G401 (cell line): ENCODE data around the gene ADCY5. TPM values are rescaled to one million over a fixed set of nuclear protein-coding genes. Genes with fewer than 3 reads are reported as not detected.

ENCODE experiments used
- DNase-seq: peaks from one replicate; pipeline ENCODE4 v3.0.0-alpha.2; 2015; ENCODE audit warnings: low spot score
- in situ Hi-C: cut with HindIII; loops from 2 replicates; pipeline ENCODE4 v1.10.0; 2016; ENCODE audit warnings: low sequenced_read_pairs, mixed read lengths
- total RNA-seq: library from RNA; depleted of rRNA; stranded (reverse); fragments of >200 nt; shearing (Covaris generic); gene quantifications from 2 replicates; pipeline ENCODE4 v1.2.3, GENCODE V29; 2014

Gene ADCY5
- total RNA-seq, 1 experiment from 2014 or later: 0.07 TPM

DNA sequence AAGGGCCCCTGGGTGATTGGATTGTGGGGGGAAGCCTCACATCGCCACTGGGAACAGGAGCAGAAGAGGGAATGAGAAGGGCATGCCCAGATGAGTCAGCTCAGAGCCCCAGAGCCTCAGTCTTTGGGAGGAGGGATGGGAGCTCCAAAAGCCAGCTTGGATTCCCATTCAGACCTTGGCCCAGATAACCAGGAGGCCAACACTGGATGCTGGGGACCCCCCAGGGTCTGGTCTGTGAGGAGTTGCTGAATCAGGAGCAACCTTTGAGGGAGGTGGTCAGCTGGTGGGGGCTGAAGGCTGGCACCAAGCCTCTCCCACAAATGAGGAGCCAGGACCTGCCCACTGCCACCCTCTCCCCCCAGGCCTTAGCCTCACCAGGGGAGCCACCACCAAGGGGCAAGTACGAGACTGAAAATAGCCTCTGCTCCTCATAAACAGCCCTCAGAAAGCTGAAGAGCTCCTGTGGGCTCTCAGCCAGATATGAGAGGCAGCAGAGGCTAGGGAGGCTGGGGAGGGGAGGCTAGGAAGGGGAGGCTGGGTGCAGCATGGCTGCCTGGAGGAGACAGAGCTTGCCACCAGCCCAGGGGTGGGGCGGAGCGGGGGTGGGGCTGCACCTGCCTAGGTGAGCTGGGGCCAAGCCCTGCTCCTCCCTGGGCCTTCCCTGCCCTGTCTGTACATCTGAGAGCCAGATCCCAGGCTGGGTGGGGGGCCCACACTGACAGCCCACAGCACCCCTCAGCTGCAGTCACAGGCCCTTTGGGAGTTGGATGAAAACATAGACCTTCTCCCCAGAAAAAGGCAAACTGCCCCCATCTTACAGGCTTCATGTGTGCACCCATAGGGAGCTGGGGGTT lies 147.3 kb downstream of the ADCY5 start:
- in situ Hi-C loops: no loop called here
- DNase-seq: no peak

DNA sequence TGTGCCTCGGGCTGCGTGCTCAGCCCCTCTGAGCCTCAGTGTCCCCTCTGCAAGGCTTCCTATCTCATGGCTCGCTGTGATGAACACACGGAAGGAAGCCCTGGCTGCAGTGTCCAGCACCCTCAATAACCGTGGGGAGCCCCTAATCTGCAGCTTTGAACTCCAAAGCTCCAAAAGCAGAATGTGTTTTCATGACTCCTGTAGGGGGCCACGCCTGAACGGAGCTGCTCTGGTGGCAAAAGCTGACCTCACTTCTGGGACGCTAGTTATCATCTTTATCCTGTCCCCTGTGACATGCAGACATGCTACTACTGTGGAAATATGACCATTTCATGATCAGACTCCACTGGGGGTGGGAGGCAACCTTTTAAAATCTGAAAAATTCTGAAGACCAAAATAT lies 148.3 kb downstream of the ADCY5 start:
- DNase-seq: no peak
- in situ Hi-C loops: no loop called here

DNA sequence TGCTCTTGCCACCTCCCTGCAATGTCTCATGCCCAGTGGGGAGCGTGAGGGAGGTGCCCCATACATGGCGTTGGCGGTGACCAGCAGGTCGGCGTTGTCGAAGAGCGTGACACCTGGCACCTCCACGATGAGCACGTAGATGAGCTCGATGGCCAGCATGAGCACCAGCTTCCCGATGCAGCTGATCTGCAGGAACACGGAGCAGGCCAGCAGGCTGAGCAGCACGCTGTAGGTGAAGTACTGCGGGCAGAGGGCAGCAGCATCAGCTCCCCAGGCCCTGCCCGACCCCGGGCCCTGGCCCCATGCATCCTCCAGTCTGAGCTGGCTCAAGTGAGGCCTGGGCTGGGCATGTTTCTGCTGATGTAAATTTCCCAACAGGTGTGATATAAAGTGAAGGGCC lies 148.8 kb downstream of the ADCY5 start:
- DNase-seq: no peak
- in situ Hi-C loops: no loop called here

DNA sequence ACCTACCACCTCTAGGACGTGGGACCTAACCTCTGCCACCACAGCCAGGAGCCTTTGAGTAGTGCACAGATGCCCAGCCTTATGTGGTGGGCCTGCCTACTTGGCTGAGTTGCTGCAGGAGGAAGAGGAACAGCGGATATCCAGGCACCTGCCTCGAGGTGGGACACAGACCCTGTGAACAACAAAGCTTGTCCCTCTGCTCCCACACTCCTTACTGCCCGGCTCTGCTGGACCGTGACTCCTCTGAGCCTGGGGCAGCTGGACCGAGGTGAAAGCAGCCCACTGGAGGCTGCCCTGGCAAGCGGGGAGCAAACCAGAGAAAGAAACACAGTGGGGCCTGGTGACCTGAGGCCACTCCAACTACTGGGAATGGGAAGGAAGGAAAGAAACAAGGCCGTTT lies 149.3 kb downstream of the ADCY5 start:
- DNase-seq: no peak
- in situ Hi-C loops: no loop called here

DNA sequence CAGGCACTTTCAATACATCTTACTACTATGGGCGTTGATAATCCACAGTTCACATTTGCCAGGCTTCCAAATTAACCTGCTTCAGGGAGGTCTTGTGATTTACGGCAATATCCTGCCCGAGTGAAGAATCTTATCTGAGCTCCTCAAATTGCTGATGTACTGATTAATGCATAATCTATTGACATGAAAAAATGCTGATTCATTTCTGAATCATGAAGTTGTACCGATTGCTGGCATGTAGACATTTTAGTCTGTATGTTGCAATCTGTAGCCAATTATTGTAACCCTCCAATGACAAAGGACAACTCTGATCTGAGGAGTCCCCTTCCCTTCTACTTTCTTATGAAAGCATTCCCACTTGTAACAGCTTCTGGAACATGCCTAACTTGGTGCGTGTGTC lies 150.0 kb downstream of the ADCY5 start:
- in situ Hi-C loops: no loop called here
- no peak for DNase-seq

DNA sequence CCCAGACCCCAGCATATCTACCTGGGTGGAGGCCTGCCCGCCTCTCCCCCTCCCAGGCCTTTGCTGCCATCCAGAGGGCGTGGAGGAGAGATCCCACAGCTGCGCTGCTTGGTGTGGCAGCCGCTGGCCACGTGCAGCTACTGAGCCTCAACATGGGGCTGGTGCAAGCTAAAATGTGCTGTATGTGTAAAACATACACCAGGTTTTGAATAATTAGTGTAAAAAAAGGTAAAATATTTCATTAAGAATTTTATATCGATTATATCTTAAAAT lies 151.3 kb downstream of the ADCY5 start:
- no peak for DNase-seq
- in situ Hi-C loops: no loop called here

DNA sequence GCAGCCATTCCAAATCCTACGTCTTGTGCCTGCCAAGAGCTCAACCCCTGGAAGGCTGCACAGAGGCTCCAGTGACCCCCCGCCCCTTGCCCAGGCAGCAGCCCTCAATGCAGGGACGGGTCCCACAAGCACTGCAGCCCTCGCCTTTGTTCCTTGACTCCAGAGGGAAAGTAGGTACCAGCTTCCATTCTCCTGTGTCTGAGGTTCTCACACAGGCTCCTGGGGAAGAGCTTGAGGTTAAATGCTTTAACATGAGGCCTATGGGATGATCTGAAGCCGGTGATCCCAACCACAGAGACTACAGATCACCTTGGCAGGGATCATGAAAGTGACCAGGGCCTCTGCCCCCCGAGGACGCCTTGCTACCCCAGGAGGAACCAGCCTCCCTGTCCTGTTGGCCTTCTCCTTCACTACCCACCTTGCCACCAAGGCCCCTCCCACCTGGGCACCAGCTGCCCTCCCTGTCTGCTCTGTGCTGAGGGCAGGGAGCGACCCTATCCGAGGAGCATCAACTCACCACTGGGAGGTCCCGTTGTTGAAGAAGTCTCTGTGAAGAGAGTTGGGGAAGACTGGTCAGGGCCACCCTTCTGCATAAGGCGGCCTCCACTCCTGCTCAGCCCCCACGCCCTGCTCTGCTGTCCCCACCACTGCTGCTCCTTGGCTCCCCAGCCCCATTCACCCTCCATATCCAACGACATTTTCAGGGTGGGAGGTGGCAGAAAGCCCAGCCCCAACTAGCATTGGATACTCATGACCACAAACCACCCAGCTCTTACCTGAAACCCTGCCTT lies 151.9 kb downstream of the ADCY5 start:
- no peak for DNase-seq
- in situ Hi-C loops: no loop called here

DNA sequence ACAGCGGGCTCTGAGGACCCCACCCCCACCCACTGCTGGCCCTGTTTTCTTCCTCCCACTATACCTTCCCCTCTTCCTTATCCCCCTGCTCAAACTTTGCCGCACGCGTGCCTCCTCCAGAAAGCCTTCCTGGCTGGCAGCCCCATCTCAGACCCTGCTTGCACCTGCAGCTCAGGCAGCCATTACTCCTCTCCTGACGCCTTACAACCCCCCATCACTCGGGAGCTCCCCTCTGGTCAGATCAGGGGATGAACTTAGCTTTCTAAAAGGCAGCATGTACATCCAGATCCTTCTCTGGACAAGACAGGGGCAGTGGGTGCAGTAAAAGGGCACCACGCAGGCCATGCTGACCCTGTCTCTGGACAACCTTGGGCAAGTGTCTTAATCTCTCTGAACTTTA lies 152.6 kb downstream of the ADCY5 start:
- no peak for DNase-seq
- in situ Hi-C loops: no loop called here

DNA sequence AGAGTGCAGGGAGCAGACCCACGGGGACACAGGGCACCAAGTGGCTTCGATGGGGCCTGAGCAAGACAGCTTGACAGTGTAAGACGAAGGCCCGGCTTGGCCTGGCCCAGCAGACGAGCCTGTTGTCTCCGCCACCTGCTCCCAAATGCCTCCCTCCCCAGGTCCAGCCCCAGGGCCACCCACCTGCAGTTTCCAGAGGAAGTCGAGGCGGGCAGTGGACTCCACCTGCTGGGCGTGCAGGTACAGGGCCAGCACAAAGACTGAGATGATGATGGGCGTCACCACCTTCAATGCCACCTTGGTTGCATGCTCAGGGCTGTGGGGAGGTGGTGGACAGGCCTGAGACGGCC lies 153.0 kb downstream of the ADCY5 start:
- DNase-seq: no peak
- in situ Hi-C loops: no loop called here

DNA sequence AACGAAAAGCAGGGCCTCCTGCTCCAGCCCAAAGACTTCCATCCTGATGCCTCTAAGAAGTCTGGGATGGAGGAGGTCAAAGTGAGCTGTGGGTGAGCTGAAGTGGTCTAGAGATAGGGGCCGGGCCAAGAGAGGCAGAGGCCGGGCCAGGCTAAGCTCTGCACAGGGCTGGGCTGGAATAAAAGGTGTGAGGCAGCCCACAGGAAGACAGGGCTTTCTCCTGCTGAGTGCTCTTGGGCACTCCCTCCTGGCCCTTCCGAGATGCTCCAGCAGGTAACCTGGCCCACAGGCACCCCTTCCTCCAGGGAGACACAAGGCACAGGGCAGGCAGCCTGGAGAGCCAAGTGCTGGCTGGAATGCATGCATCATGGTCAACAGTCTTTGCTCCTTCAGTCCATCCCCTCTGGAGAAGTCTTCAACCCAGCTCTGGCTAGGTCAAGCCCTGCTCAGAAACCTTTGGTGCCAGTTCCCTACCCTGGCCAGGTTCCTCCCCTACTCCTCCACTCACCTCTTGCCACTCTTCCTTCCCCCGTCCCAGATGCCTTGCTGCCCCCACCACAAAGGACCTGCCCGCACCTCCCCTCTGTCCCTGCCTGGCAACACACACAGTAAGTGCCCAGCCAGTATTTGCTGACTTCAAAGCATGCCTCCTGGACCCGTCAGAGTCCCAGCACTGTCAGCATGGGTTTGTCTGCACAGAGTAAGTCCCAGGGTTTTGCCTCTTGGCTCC lies 153.6 kb downstream of the ADCY5 start:
- DNase-seq: no peak
- in situ Hi-C loops: no loop called here

DNA sequence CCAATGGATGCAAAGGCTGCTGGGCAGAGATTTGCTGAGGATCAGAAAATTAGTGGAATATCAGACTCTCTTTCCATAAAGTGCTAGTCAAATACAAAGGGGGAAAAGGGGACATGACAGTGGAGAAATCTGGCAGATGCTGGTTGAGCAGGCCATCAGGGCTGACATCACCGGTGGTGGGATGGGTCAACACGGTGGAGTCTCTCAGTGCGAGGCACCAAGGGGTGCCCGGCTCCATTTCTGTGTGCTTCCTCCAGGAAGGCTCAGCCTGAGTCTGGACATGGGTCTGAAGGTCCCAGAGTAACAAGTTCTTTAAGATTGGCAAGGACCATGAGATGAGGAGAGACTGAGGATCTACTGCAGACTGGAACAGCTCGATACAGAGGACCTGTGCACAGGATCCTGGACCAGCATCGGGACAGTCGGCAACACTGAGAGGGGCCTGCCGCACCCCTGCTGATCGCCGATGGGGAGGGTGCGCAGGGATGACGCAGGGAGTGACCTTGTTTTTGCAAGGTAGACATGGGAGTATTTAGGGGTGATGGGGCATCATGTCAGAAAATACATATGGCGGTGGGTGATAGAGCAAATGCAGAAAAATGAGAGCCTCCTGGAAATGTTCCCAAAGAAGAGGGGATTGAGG lies 154.5 kb downstream of the ADCY5 start:
- in situ Hi-C loops: no loop called here

DNA sequence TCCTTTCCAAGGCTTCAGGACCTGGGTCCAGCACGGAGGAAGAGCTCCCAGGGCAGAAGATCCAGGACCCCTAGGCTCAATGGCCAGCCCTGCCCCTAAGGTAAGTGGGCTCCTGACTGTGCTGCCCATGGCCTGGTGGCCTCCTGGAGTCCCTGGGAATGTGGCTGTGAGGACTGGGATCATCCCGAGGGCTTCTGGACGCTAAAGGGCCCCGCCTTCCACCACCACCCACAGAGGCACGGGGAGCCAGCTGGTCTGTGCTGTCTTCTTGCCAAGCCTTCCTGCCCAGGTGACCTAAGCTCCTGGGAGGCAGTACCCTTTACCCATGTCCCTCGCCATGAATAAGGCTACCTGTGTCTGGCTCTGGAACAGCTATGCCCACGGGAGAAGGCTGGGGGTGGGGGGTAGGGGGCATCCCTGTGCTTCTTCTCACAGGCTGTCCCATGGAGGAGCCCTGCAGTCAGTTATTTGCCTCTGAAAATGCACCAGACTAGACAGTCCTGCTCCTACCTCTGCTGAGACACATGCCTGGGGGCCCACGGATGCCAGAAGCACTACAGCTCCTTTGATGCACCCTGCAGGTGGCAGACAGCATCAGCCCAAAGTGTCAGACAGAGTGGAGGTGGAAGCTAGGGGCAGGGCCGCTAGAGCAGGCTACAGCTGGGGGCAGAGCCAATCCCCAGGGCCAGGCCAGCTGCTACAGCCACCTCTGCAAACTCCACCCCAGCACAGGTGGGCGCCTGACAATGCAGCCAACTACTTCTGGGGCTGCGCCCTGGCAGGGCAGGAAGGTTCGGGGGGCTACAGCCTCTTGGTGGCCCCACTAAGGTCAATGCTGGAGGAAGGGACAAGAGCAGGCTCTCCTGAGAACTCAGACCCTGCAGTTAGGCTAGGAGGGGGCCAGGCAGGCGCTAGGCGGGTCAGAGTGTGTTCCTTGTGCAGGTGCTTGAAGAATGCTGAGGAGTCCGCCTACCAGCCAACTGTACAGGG lies 156.3 kb downstream of the ADCY5 start:
- DNase-seq: no peak
- in situ Hi-C loops: no loop called here

More for the DNA sequence above, 154.5 kb downstream of the ADCY5 start:
- DNase-seq: no peak

DNA sequence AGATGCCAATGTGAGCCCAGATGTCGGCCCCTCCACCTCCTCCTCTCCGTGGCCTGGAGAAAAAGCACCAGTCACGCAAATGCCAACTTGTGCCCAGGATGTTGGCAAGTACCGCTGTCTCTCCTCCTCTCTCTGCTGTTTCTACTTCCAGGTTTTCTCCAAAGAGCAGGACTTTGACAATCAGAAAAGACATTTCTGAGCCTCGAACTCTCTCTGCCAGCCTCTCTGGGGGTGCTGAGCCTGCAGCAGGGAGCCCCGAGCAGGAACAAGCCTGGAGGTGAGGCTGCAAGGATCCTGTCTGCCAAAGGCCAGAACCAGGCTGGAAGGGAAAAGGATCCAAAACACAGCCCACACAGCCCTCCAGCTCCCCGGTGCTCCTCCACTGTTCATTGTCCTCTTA lies 157.5 kb downstream of the ADCY5 start:
- in situ Hi-C loops: no loop called here
- DNase-seq: no peak

DNA sequence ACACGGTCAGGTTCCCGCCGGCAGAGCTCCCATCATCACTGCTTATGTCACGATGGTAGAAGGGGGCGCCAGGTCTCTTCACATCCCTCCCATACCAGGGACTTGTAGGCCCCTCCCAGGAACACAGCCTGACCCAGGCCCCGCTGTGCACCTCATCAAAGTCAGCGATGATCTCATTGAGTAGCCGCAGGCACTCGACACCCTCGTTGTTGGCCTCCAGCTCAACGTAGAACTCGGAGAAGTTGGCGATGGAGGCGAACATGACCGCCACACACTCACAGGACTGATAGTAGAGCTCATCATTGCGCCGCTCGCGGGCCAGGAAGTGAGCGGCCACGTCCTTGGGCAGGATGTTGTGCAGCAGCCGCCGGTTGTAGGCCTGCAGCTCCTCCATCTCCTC lies 157.9 kb downstream of the ADCY5 start:
- in situ Hi-C loops: no loop called here
- no peak for DNase-seq

DNA sequence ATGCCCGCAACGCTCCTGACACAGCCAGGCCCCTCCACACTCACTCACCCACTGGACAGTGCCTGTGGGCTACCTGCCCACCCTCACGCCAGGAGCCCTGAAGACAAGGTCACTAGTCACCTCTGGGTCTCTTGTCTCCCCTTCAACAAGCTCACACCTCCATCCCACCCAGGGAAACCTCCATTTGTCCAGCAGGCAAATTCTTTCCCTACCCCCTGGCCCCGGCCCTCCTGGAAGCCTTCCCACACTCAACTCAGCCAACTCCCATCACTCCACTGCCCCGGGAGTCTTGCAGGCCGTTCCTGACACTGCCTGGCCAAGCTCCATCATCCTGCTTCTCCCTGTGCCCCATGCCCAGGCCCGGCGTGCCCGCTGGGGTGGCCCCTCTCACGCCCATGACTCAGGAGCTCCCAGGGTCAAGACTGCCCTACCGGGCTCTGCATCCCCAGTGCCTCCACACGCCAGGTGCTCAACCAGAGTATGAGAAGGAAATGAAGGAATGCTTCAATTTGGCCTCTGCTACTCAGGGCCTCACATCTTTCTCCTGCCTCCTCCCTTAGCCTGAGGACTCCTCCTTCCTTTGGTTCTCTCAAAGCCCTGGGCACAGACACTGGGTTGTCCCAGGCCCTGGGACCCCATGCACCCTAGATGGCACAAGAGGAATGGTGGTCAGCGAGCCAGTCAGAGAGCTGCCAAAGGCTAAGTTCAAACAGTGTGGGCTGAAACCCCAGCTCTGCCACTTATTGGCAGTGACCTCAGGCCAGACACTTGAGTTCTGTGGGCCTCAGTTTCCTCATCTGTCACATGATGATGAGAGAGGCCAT lies 158.6 kb downstream of the ADCY5 start:
- no peak for DNase-seq
- in situ Hi-C loops: no loop called here

DNA sequence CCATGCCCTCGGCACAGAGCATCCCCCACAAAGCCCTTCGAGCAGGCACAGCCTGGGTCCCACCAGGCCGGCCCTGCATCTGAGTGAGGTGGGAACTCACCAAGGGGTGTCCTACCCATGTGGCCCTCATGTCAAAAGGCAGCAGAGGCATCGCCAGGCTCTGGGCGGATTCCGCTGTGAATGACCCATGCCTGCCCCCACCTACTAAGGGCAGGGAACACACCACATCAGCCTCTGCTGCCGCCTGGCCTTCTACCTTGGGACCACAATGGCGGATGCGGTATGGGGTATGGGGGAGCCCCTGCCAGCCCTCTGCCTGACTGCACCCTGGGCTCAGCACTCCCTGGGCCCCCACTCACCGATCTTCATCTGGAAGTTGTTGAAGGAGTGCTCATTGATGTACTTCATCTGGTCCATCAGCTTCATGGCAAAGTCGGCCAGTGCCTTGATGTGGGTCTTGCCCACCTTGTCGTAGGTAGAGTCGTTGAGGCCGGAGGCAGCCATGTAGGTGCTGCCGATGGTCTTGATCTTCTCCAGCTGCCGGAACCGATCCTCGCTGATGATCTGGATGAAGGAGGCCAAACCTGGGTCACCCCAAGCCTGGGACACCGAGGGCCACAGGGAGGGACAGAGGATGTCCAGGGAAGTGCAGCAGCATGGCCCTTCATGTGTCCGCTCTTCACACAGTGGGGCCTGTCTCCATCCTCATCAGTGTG lies 159.3 kb downstream of the ADCY5 start:
- DNase-seq: no peak
- in situ Hi-C loops: no loop called here

DNA sequence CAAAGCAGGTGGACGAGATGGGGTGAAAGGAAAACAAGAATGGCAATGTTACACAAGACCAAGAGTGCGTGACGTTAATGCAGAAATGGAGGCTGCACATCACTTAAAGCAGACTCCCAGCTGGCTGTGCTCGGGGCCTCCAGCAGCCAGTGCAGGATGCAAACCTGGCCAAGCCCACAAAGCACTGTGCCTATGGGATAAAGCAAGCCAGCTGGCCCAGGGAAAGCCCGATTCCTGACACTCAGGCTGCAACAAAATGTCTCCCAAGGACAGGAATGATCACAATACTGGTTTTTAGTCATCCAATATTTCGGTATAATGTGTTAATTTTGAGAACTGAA lies 161.0 kb downstream of the ADCY5 start:
- no peak for DNase-seq
- in situ Hi-C loops: no loop called here
